ENCODE measurements around the gene RBL2. TPM values are rescaled to one million over a fixed set of nuclear protein-coding genes. Genes with fewer than 3 reads are reported as not detected.

The RBL2 gene
- total and polyA plus RNA-seq, 2 of the 13 experiments (the other 11 are each of a cell fraction or from before 2014, with no cell fraction given): 41.2 to 60.9 TPM

DNA sequence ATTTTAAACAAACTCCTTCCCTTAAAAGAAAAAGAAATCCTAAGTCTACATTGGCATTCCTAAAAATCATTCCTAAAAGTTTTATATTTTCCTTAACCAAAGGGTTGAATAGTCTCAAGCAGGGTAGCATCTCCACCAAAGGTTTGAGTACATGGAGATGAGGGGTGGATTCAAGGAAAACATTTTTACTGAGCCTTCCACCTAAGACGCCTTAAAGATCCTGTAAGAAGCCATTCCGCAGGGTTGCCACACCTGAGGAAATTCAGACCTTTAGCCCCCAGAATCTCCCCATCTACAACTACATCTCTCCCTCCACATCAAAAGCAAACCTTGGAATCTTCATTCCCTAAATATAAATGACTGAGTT lies 76.4 kb downstream of the RBL2 start:
- WGBS (ENCODE audit: low lambda C conversion rate): 3% methylated on average over 2 of the region's 2 CpGs
- Histone ChIP-seq H3K9ac (ENCODE audit: insufficient read depth, low read depth, low read length) (0 out of 2 replicates have a peak overlapping the region, but pooled peaks have one; percentile 51), H3K79me2 (ENCODE audit: insufficient read depth, low read length) (no peaks in the 10 kb centered on the region), H3K36me3 (replicated peaks in 1 of 2; ENCODE audit: control insufficient read depth in 1 of 2, insufficient read depth in 2 of 2, low read length in 2 of 2) (no peaks in the 10 kb centered on the region), H3K27ac (ENCODE audit: extremely low read length, insufficient read depth, low read length) (peak overlapping the region; percentile 80), H3K27me3 (ENCODE audit: control insufficient read depth in 1 of 2, insufficient read depth in 2 of 2, low read length in 2 of 2) (no peaks in the 10 kb centered on the region), H4K20me1 (ENCODE audit: insufficient read depth, low read length) (no peaks in the 10 kb centered on the region), H3K4me2 (ENCODE audit: low read depth, low read length) (peak overlapping the region; percentile 100), H3K4me1 (ENCODE audit: insufficient read depth, low read length) (peaks cover 55% of the 10 kb centered on the region), H2AFZ (ENCODE audit: low read length) (peak overlapping the region; percentile 15), H3K9me3 (ENCODE audit: low read length) (peaks cover 13% of the 10 kb centered on the region), H3K4me3 (replicated peaks in 1 of 3; ENCODE audit: insufficient read depth in 1 of 3, low read depth in 2 of 3, low read length in 3 of 3) (peak overlapping the region in 2 of 3 experiments; percentile 50 to 70; a peak in 3 of 6 replicates)
- in situ Hi-C loops (cut with HindIII; ENCODE audit: extremely low pct_ligation_motif_present, low pct_unique_long_range_greater_than_20kb): no loop called here
- no TSS peak for BruUV-seq (replicated peaks)
- ChIA-PET POLR2A (interaction anchor here (1.0 to 2.3 kb wide), 12 partner anchors 8 to 251 kb away, joined by 3 to 23 read pairs (median 6); partner anchors contain the start of genes AKTIP, FTO and RBL2), CTCF (ENCODE audit: low intra/inter-chr PET ratio, low total read pairs) (interaction anchor here (3.0 kb wide), 1 partner anchor 37 kb away, joined by 22 read pairs; no protein-coding TSS in a partner anchor)
- intact Hi-C loops (cut with micrococcal nuclease; ENCODE audit: unreplicated experiment): loop anchor here (1.0 to 10.0 kb wide), 3 partner anchors 37 to 456 kb away; partner anchors contain the start of genes CHD9, CHD9NB, FTO and RPGRIP1L
- FAIRE-seq (no peak), DNase-seq (ENCODE audit: low spot score) (no peak), ATAC-seq (no peak)
- TF ChIP-seq ZNF383 (CRISPR knock-in tag; IDR thresholded peaks at IDR 0.05; ENCODE audit: borderline replicate concordance): peak; percentile 61; the same call in 1 of the 2 replicates
- TF ChIP-seq SATB2 (CRISPR knock-in tag; IDR thresholded peaks at IDR 0.05): no peak
- no peak for TF ChIP-seq BHLHE40 (IDR thresholded peaks at IDR 0.05; ENCODE audit: low read length)
- TF ChIP-seq ZFP82 (CRISPR knock-in tag; IDR thresholded peaks at IDR 0.05; ENCODE audit: borderline replicate concordance): no peak
- 0 out of 2 replicates have a peak, but pooled peaks have one; percentile 4 for TF ChIP-seq SRY (CRISPR knock-in tag; IDR thresholded peaks at IDR 0.05)
- TF ChIP-seq RBFOX2 (IDR thresholded peaks at IDR 0.05; ENCODE audit: low read depth, low read length): no peak
- no peak for TF ChIP-seq ZNF589 (CRISPR knock-in tag; conservative IDR thresholded peaks at IDR 0.05)
- TF ChIP-seq JUNB (CRISPR knock-in tag; IDR thresholded peaks at IDR 0.05; ENCODE audit: borderline replicate concordance): no peak
- TF ChIP-seq MYNN (CRISPR knock-in tag; IDR thresholded peaks at IDR 0.05; ENCODE audit: low read depth): no peak
- TF ChIP-seq, protein P1, sequence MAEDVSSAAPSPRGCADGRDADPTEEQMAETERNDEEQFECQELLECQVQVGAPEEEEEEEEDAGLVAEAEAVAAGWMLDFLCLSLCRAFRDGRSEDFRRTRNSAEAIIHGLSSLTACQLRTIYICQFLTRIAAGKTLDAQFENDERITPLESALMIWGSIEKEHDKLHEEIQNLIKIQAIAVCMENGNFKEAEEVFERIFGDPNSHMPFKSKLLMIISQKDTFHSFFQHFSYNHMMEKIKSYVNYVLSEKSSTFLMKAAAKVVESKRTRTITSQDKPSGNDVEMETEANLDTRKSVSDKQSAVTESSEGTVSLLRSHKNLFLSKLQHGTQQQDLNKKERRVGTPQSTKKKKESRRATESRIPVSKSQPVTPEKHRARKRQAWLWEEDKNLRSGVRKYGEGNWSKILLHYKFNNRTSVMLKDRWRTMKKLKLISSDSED (CRISPR knock-in tag; IDR thresholded peaks at IDR 0.05): no peak
- TF ChIP-seq ZNF333 (CRISPR knock-in tag; IDR thresholded peaks at IDR 0.05; ENCODE audit: borderline replicate concordance): no peak
- no peak for TF ChIP-seq NFIB (CRISPR knock-in tag; IDR thresholded peaks at IDR 0.05; ENCODE audit: borderline replicate concordance)
- TF ChIP-seq PAWR (CRISPR knock-in tag; IDR thresholded peaks at IDR 0.05; ENCODE audit: borderline replicate concordance): 0 out of 2 replicates have a peak, but pooled peaks have one; percentile 50
- TF ChIP-seq, protein P2, sequence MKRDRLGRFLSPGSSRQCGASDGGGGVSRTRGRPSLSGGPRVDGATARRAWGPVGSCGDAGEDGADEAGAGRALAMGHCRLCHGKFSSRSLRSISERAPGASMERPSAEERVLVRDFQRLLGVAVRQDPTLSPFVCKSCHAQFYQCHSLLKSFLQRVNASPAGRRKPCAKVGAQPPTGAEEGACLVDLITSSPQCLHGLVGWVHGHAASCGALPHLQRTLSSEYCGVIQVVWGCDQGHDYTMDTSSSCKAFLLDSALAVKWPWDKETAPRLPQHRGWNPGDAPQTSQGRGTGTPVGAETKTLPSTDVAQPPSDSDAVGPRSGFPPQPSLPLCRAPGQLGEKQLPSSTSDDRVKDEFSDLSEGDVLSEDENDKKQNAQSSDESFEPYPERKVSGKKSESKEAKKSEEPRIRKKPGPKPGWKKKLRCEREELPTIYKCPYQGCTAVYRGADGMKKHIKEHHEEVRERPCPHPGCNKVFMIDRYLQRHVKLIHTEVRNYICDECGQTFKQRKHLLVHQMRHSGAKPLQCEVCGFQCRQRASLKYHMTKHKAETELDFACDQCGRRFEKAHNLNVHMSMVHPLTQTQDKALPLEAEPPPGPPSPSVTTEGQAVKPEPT (CRISPR knock-in tag; IDR thresholded peaks at IDR 0.05; ENCODE audit: low read depth): 0 out of 2 replicates have a peak, but pooled peaks have one; percentile 1
- TF ChIP-seq ZBTB20 (CRISPR knock-in tag; IDR thresholded peaks at IDR 0.05; ENCODE audit: borderline replicate concordance, low read depth): no peak
- 0 out of 2 replicates have a peak, but pooled peaks have one; percentile 6 for TF ChIP-seq ZSCAN22 (CRISPR knock-in tag; IDR thresholded peaks at IDR 0.05)
- no peak for TF ChIP-seq MBNL3 (CRISPR knock-in tag; conservative IDR thresholded peaks at IDR 0.05)
- no peak for TF ChIP-seq ZNF160 (CRISPR knock-in tag; IDR thresholded peaks at IDR 0.05)
- TF ChIP-seq ZNF232 (CRISPR knock-in tag; IDR thresholded peaks at IDR 0.05; ENCODE audit: borderline replicate concordance): no peak
- TF ChIP-seq, protein P3, sequence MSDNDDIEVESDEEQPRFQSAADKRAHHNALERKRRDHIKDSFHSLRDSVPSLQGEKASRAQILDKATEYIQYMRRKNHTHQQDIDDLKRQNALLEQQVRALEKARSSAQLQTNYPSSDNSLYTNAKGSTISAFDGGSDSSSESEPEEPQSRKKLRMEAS (IDR thresholded peaks at IDR 0.05): no peak
- TF ChIP-seq RARG (CRISPR knock-in tag; IDR thresholded peaks at IDR 0.05; ENCODE audit: low read depth): 0 out of 2 replicates have a peak, but pooled peaks have one; percentile 88
- TF ChIP-seq ZNF747 (CRISPR knock-in tag; IDR thresholded peaks at IDR 0.05; ENCODE audit: borderline replicate concordance): no peak

Data from HepG2 (cell line).